GM18858 (cell line): ENCODE measurements around the gene DCTD.

Source experiments
- ATAC-seq: cut with Tn5 transposase; IDR thresholded peaks from one replicate; pipeline ENCODE4 v1.9.1; 2021; ENCODE audit not compliant: unreplicated experiment

DCTD gene

GRCh38 chr4:182874304-182874751, 42.9 kb downstream of the DCTD start:
- no peak for ATAC-seq

- ATAC-seq: no peak
These were observed 43.5 kb downstream of the DCTD start for GRCh38 chr4:182873726-182874125.

- no peak for ATAC-seq
These were observed 43.9 kb downstream of the DCTD start for GRCh38 chr4:182873289-182873688.

- no peak for ATAC-seq
These were observed 44.3 kb downstream of the DCTD start for GRCh38 chr4:182872886-182873285.

- no peak for ATAC-seq
These were observed 45.6 kb downstream of the DCTD start for GRCh38 chr4:182871616-182872015.

- ATAC-seq: no peak
These were observed 47.5 kb downstream of the DCTD start for GRCh38 chr4:182869697-182870096.

- ATAC-seq: no peak
These were observed 50.4 kb downstream of the DCTD start for GRCh38 chr4:182866746-182867145.

- ATAC-seq: no peak
These were observed 53.7 kb downstream of the DCTD start for GRCh38 chr4:182863501-182863900.

- no peak for ATAC-seq
These were observed 54.3 kb downstream of the DCTD start for GRCh38 chr4:182862921-182863320.

- no peak for ATAC-seq
These were observed 54.9 kb downstream of the DCTD start for GRCh38 chr4:182862141-182862875.

GRCh38 chr4:182861346-182861745, 55.8 kb downstream of the DCTD start:
- ATAC-seq: no peak

GRCh38 chr4:182859730-182860129, 57.5 kb downstream of the DCTD start:
- ATAC-seq: no peak

GRCh38 chr4:182858711-182859110, 58.5 kb downstream of the DCTD start:
- no peak for ATAC-seq

GRCh38 chr4:182856862-182857261, 60.3 kb downstream of the DCTD start:
- no peak for ATAC-seq

GRCh38 chr4:182855877-182856276, 61.3 kb downstream of the DCTD start:
- ATAC-seq: no peak

- no peak for ATAC-seq
These were observed 61.9 kb downstream of the DCTD start for GRCh38 chr4:182855312-182855711.

GRCh38 chr4:182854466-182854865, 62.7 kb downstream of the DCTD start:
- no peak for ATAC-seq

- no peak for ATAC-seq
These were observed 63.4 kb downstream of the DCTD start for GRCh38 chr4:182853731-182854330.

GRCh38 chr4:182848685-182849084, 68.5 kb downstream of the DCTD start:
- no peak for ATAC-seq

GRCh38 chr4:182847576-182848450, 69.4 kb downstream of the DCTD start:
- ATAC-seq: no peak

GRCh38 chr4:182846036-182846435, 71.2 kb downstream of the DCTD start:
- ATAC-seq: no peak

GRCh38 chr4:182845618-182846017, 71.6 kb downstream of the DCTD start:
- ATAC-seq: no peak
